H7 (cell line): ENCODE results near the gene SCARF2. TPM values are rescaled to one million over a fixed set of nuclear protein-coding genes. Genes with fewer than 3 reads are reported as not detected.
"Not testable (repeated sequence)": the region's sequence is repeated elsewhere in the genome, so short reads cannot be mapped to it uniquely, and the experiment has no call there.

ENCODE experiments used
- DNase-seq: peaks from one replicate; pipeline ENCODE4 v3.0.0; 2012
- H3K27me3 ChIP-seq: 2 replicates; pipeline ENCODE4 v1.6.0; 2011; ENCODE audit warnings: mild to moderate bottlenecking, low read length; ENCODE audit not compliant: control insufficient read depth, insufficient read depth
- H3K36me3 ChIP-seq: replicated peaks from 2 replicates; pipeline ENCODE4 v1.5.1; 2011; ENCODE audit warnings: low read length; ENCODE audit not compliant: control insufficient read depth, insufficient read depth
- H3K4me3 ChIP-seq: 2 replicates; pipeline ENCODE4 v1.5.1; 2011; ENCODE audit warnings: low read depth, mild to moderate bottlenecking, control low read depth, low read length, moderate library complexity; ENCODE audit not compliant: insufficient read depth
- total RNA-seq: library from RNA; depleted of rRNA; stranded (reverse); fragments of >200 nt; shearing (Covaris generic); gene quantifications from 2 replicates; pipeline ENCODE4 v1.2.3, GENCODE V29; 2014; rRNA removed

The SCARF2 gene
- total RNA-seq, 1 experiment from 2014 or later = 15.0 TPM

DNA sequence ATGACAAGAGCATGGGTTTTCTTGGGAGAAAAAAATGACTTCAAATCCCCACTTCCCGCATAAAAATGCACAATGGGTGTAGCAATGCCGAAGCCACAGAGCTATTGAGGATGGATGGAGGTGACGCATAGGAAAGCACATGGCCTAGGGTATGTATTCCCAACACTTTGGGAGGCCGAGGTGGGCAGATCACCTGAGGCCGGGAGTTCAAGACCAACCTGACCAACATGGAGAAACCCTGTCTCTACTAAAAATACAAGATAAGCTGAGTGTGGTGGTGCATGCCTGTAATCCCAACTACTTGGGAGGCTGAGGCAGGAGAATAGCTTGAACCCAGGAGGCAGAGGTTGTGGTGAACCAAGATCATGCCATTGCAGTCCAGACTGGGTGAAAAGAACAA, 58.9 kb downstream of the SCARF2 start:
- DNase-seq, H3K27me3 ChIP-seq, H3K4me3 ChIP-seq, H3K36me3 ChIP-seq: not testable (repeated sequence)

DNA sequence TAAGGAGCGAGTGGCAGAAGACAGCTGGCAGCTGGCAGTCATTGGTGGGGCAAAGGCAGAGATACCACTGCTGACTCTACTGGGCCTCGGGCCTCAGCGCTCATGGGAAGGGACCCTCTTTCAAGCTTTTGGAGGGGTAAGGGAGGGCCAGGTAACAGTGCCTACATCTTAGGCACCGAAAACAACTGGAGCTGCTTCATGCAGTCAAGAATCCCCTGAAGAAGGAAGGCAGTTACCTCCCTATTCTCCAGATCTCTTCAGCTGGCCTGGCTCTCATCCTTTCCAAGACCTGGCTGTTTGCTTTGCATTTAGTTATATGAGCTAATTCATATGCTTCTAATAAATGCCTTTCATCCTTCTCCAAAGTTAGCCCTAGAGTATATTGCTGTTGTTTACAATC, 59.5 kb downstream of the SCARF2 start:
- H3K4me3 ChIP-seq = no peak overlapping the region
- peaks cover 6% of the 10 kb centered on the region for H3K27me3 ChIP-seq
- DNase-seq = no peak
- no peaks in the 10 kb centered on the region for H3K36me3 ChIP-seq

DNA sequence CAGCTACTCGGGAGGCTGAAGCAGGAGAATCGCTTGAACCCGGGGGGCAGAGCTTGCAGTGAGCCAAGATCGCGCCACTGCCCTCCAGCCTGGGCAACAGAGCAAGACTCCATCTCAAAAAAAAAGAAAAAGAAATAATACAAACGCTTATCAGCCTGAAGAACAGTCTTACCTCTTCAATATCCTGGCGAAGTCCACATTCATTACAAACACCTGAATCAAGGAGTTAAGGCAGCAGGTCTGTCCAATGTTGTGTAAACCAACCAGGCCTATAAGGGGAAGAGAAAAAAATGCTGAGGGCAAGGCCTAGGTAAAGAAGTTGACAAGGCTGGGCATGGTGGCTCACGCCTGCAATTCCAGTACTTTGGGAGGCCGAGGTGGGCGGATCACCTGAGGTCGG, 60.6 kb downstream of the SCARF2 start:
- not testable (repeated sequence) for H3K36me3 ChIP-seq, H3K27me3 ChIP-seq, H3K4me3 ChIP-seq, DNase-seq

DNA sequence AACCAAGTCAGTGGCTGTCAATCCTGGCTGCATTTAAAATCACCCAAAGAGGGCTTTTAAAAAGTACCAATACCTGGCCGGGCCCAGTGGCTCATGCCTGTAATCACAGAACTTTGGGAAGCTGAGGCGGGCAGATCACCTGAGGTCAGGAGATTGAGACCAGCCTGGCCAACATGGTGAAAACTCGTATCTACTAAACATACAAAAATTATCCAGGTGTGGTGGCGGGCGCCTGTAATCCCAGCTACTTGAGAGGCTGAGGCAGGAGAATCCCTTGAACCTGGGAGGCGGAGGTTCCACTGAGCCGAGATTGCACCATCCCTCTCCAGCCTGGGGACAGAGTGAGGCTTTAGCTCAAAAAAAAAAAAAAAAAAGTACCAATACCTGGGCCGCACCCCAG, 61.3 kb downstream of the SCARF2 start:
- not testable (repeated sequence) for DNase-seq, H3K4me3 ChIP-seq, H3K27me3 ChIP-seq, H3K36me3 ChIP-seq

Other genes starting within 250 kb of the SCARF2 start
- 28.3 and 30.4 TPM in 2 replicates for gene RTN4R, start 169.5 kb downstream of the SCARF2 start, total RNA-seq
- gene DGCR6L, start 117.8 kb downstream of the SCARF2 start, total RNA-seq = 78.3 and 115 TPM in 2 replicates
- 67.5 and 69.6 TPM in 2 replicates for gene ZNF74, start 43.7 kb downstream of the SCARF2 start, total RNA-seq
- gene KLHL22, start 58.0 kb upstream of the SCARF2 start, total RNA-seq = 21.4 and 28.9 TPM in 2 replicates
- gene MED15, start 69.8 kb upstream of the SCARF2 start, total RNA-seq = 24.4 and 25.3 TPM in 2 replicates